Measurements from ENCODE around the gene STEAP2.

The STEAP2 gene

GRCh38 chr7:90269163-90269562, 57.6 kb downstream of the STEAP2 start:
- no peak overlapping the region for H3K27ac ChIP-seq
- no peak overlapping the region for H3K4me3 ChIP-seq (ENCODE audit: low read depth, low read length)
- no peak for TF ChIP-seq CTCF (IDR thresholded peaks at IDR 0.05)

GRCh38 chr7:90270431-90271178, 59.1 kb downstream of the STEAP2 start:
- peaks cover 9% of the 10 kb centered on the region for H3K4me1 ChIP-seq
- no peak for TF ChIP-seq CTCF (IDR thresholded peaks at IDR 0.05)
- H3K4me2 ChIP-seq (ENCODE audit: low read length): peak overlapping the region; percentile 11

More at GRCh38 chr7:90269163-90269562, 57.6 kb downstream of the STEAP2 start:
- Histone ChIP-seq H3K4me2 (ENCODE audit: low read length) (no peak overlapping the region), H3K4me1 (peaks cover 9% of the 10 kb centered on the region), H2AFZ (no peak overlapping the region), H3K9ac (no peak overlapping the region), H3K9me3 (ENCODE audit: control insufficient read depth, low read length) (no peaks in the 10 kb centered on the region), H3K79me2 (no peaks in the 10 kb centered on the region), H3K36me3 (ENCODE audit: control insufficient read depth, insufficient read depth, low read length) (no peaks in the 10 kb centered on the region), H3K27me3 (ENCODE audit: control insufficient read depth, insufficient read depth, low read length) (no peaks in the 10 kb centered on the region)

GRCh38 chr7:90271753-90272152, 60.2 kb downstream of the STEAP2 start:
- H3K27ac ChIP-seq: no peak overlapping the region
- H3K4me1 ChIP-seq: peaks cover 9% of the 10 kb centered on the region
- H2AFZ ChIP-seq: no peak overlapping the region
- no peak for TF ChIP-seq CTCF (IDR thresholded peaks at IDR 0.05)
- H3K4me3 ChIP-seq (ENCODE audit: low read depth, low read length): no peak overlapping the region
- no peak overlapping the region for H3K4me2 ChIP-seq (ENCODE audit: low read length)
- no peaks in the 10 kb centered on the region for H3K36me3 ChIP-seq (ENCODE audit: control insufficient read depth, insufficient read depth, low read length)
- no peaks in the 10 kb centered on the region for H3K79me2 ChIP-seq
- no peaks in the 10 kb centered on the region for H3K9me3 ChIP-seq (ENCODE audit: control insufficient read depth, low read length)
- H3K9ac ChIP-seq: no peak overlapping the region
- no peaks in the 10 kb centered on the region for H3K27me3 ChIP-seq (ENCODE audit: control insufficient read depth, insufficient read depth, low read length)

More at GRCh38 chr7:90270431-90271178, 59.1 kb downstream of the STEAP2 start:
- no peak overlapping the region for H3K27ac ChIP-seq
- no peaks in the 10 kb centered on the region for H3K27me3 ChIP-seq (ENCODE audit: control insufficient read depth, insufficient read depth, low read length)
- H3K4me3 ChIP-seq (ENCODE audit: low read depth, low read length): no peak overlapping the region
- H3K9ac ChIP-seq: no peak overlapping the region
- no peaks in the 10 kb centered on the region for H3K36me3 ChIP-seq (ENCODE audit: control insufficient read depth, insufficient read depth, low read length)
- H3K9me3 ChIP-seq (ENCODE audit: control insufficient read depth, low read length): no peaks in the 10 kb centered on the region
- no peak overlapping the region for H2AFZ ChIP-seq
- no peaks in the 10 kb centered on the region for H3K79me2 ChIP-seq

GRCh38 chr7:90272242-90272641, 60.7 kb downstream of the STEAP2 start:
- Histone ChIP-seq H3K36me3 (ENCODE audit: control insufficient read depth, insufficient read depth, low read length) (no peaks in the 10 kb centered on the region), H3K4me2 (ENCODE audit: low read length) (no peak overlapping the region), H3K27me3 (ENCODE audit: control insufficient read depth, insufficient read depth, low read length) (no peaks in the 10 kb centered on the region), H2AFZ (no peak overlapping the region), H3K9me3 (ENCODE audit: control insufficient read depth, low read length) (no peaks in the 10 kb centered on the region), H3K79me2 (no peaks in the 10 kb centered on the region), H3K9ac (no peak overlapping the region), H3K4me3 (ENCODE audit: low read depth, low read length) (no peak overlapping the region), H3K27ac (no peak overlapping the region), H3K4me1 (peaks cover 9% of the 10 kb centered on the region)
- no peak for TF ChIP-seq CTCF (IDR thresholded peaks at IDR 0.05)

- no peak overlapping the region for H2AFZ ChIP-seq
- H3K9me3 ChIP-seq (ENCODE audit: control insufficient read depth, low read length): no peaks in the 10 kb centered on the region
- H3K4me1 ChIP-seq: peaks cover 5% of the 10 kb centered on the region
- no peak overlapping the region for H3K27ac ChIP-seq
- no peak overlapping the region for H3K4me3 ChIP-seq (ENCODE audit: low read depth, low read length)
- no peak overlapping the region for H3K4me2 ChIP-seq (ENCODE audit: low read length)
- TF ChIP-seq CTCF (IDR thresholded peaks at IDR 0.05): no peak
- no peaks in the 10 kb centered on the region for H3K79me2 ChIP-seq
- H3K9ac ChIP-seq: no peak overlapping the region
- no peaks in the 10 kb centered on the region for H3K27me3 ChIP-seq (ENCODE audit: control insufficient read depth, insufficient read depth, low read length)
- H3K36me3 ChIP-seq (ENCODE audit: control insufficient read depth, insufficient read depth, low read length): no peaks in the 10 kb centered on the region
These were observed 62.6 kb downstream of the STEAP2 start for GRCh38 chr7:90274161-90274560.
